ENCODE measurements around the gene EMC6. TPM values are rescaled to one million over a fixed set of nuclear protein-coding genes. Genes with fewer than 3 reads are reported as not detected.

Gene EMC6
- total RNA-seq, 4 donors from 2014 or later = 15.8 to 38.2 (median 23.6) TPM

- Histone ChIP-seq H3K4me1 (no peaks in the 10 kb centered on the region), H3K27me3 (peaks cover 0 to 66% (median 2%) of the 10 kb centered on the region in 4 donors), H3K36me3 (no peaks in the 10 kb centered on the region), H3K27ac (replicated peaks in 1 of 4) (no peak overlapping the region), H3K4me3 (no peak overlapping the region), H3K9me3 (no peaks in the 10 kb centered on the region)
- DNase-seq (ENCODE audit: extremely low spot score) = no peak
- intact Hi-C loops (cut with DNase I) = no loop called here
- 59% methylated on average over 18 of the region's 20 CpGs for WGBS
- TF ChIP-seq EP300 (IDR thresholded peaks at IDR 0.05) = no peak
- no peak for TF ChIP-seq POLR2A (IDR thresholded peaks at IDR 0.05; ENCODE audit: low read depth)
- no peak for TF ChIP-seq POLR2AphosphoS5 (IDR thresholded peaks at IDR 0.05)
- TF ChIP-seq CTCF (IDR thresholded peaks at IDR 0.05) = no peak
Observed at GRCh38 chr17:3679531-3680126, 11.0 kb downstream of the EMC6 start.

DNA sequence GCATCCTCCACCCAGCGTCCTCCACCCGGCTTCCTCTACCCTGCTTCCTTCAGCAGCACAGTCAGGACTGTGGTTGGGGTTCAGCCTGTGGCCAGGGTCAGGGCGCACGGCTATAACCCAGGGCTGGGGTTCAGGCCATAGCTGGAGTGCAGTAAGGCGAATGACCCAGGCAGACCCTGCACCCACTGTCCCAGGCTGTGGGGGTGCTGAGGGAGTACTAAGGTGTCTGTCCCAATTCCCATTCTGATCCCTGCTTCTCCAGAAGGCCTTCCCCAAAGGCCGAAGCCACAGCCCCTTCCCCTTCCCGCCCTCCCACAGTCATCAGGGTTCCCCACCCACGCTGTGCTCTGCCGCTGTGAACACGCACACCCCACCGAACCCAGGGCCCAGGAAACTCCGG, 12.4 kb downstream of the EMC6 start:
- Histone ChIP-seq H3K9me3 (no peaks in the 10 kb centered on the region), H3K36me3 (no peaks in the 10 kb centered on the region), H3K4me1 (no peaks in the 10 kb centered on the region), H3K27ac (replicated peaks in 1 of 4) (no peak overlapping the region), H3K27me3 (peaks cover 0 to 75% (median 2%) of the 10 kb centered on the region in 4 donors), H3K4me3 (no peak overlapping the region)
- 92% methylated on average over 9 of the region's 12 CpGs for WGBS
- intact Hi-C loops (cut with DNase I) = no loop called here
- DNase-seq (ENCODE audit: extremely low spot score) = no peak
- TF ChIP-seq EP300 (IDR thresholded peaks at IDR 0.05) (no peak), POLR2AphosphoS5 (IDR thresholded peaks at IDR 0.05) (no peak), CTCF (IDR thresholded peaks at IDR 0.05) (no peak), POLR2A (IDR thresholded peaks at IDR 0.05; ENCODE audit: low read depth) (no peak)

- WGBS = 85% methylated on average over 18 of the region's 20 CpGs
- no peaks in the 10 kb centered on the region for H3K36me3 ChIP-seq
- no peak overlapping the region for H3K4me3 ChIP-seq
- no peak for DNase-seq (ENCODE audit: extremely low spot score)
- peaks cover 0 to 75% (median 2%) of the 10 kb centered on the region in 4 donors for H3K27me3 ChIP-seq
- H3K27ac ChIP-seq (replicated peaks in 1 of 4) = no peak overlapping the region
- no peaks in the 10 kb centered on the region for H3K9me3 ChIP-seq
- H3K4me1 ChIP-seq = no peaks in the 10 kb centered on the region
- intact Hi-C loops (cut with DNase I) = no loop called here
- no peak for TF ChIP-seq POLR2AphosphoS5 (IDR thresholded peaks at IDR 0.05)
- TF ChIP-seq POLR2A (IDR thresholded peaks at IDR 0.05; ENCODE audit: low read depth) = no peak
- TF ChIP-seq EP300 (IDR thresholded peaks at IDR 0.05) = no peak
- no peak for TF ChIP-seq CTCF (IDR thresholded peaks at IDR 0.05)
Observed at GRCh38 chr17:3681565-3681964, 13.0 kb downstream of the EMC6 start.

GRCh38 chr17:3682033-3682432, 13.4 kb downstream of the EMC6 start:
- intact Hi-C loops (cut with DNase I) = no loop called here
- peaks cover 0 to 75% (median 2%) of the 10 kb centered on the region in 4 donors for H3K27me3 ChIP-seq
- no peaks in the 10 kb centered on the region for H3K4me1 ChIP-seq

More at GRCh38 chr17:3682033-3682432, 13.4 kb downstream of the EMC6 start:
- no peak overlapping the region for H3K27ac ChIP-seq (replicated peaks in 1 of 4)
- TF ChIP-seq POLR2A (IDR thresholded peaks at IDR 0.05; ENCODE audit: low read depth) = no peak
- TF ChIP-seq CTCF (IDR thresholded peaks at IDR 0.05) = no peak
- no peak for TF ChIP-seq POLR2AphosphoS5 (IDR thresholded peaks at IDR 0.05)
- no peak for TF ChIP-seq EP300 (IDR thresholded peaks at IDR 0.05)
- no peak for DNase-seq (ENCODE audit: extremely low spot score)
- 90% methylated on average over 4 of the region's 12 CpGs for WGBS
- H3K9me3 ChIP-seq = no peaks in the 10 kb centered on the region
- H3K36me3 ChIP-seq = no peaks in the 10 kb centered on the region
- H3K4me3 ChIP-seq = no peak overlapping the region

All from esophagus muscularis mucosa (tissue), 4 donors.